Astrocyte (in vitro differentiated cells and primary cell): ENCODE measurements around the gene CLDND1. TPM values are rescaled to one million over a fixed set of nuclear protein-coding genes. Genes with fewer than 3 reads are reported as not detected.
A peak's percentile ranks its signal among the peaks of the same experiment; 100 is the strongest.

Source experiments
- DNase-seq: peaks from one replicate; pipeline ENCODE4 v3.0.0-alpha.2; 2010; ENCODE audit warnings: low read depth
- FAIRE-seq: peaks from 2 replicates; lab custom pipeline; 2011; peaks lifted over from hg19 to GRCh38; lab: Jason Lieb, UNC
- H2AFZ ChIP-seq: 2 replicates; pipeline ENCODE4 v1.6.0; 2012; ENCODE audit warnings: low read depth, low read length, inconsistent platforms
- H3K27ac ChIP-seq: 2 replicates; pipeline ENCODE4 v1.5.1; 2011; ENCODE audit warnings: low read depth, low read length, inconsistent platforms
- H3K27me3 ChIP-seq: 2 replicates; pipeline ENCODE4 v1.6.0; 2011; ENCODE audit warnings: low read length, inconsistent platforms; ENCODE audit not compliant: insufficient read depth
- H3K36me3 ChIP-seq: 2 replicates; pipeline ENCODE4 v1.5.1; 2011; ENCODE audit warnings: low read length, inconsistent platforms; ENCODE audit not compliant: insufficient read depth
- H3K4me1 ChIP-seq: 2 replicates; pipeline ENCODE4 v1.5.1; 2011; ENCODE audit warnings: low read length, inconsistent platforms; ENCODE audit not compliant: insufficient read depth
- H3K4me2 ChIP-seq: 2 replicates; pipeline ENCODE4 v1.6.0; 2012; ENCODE audit warnings: low read length, inconsistent platforms
- H3K4me3 ChIP-seq: 2 replicates; pipeline ENCODE4 v1.5.1; 2011; ENCODE audit warnings: low read depth, mild to moderate bottlenecking, low read length, inconsistent platforms; ENCODE audit not compliant: insufficient read depth
- H3K79me2 ChIP-seq: 2 replicates; pipeline ENCODE4 v1.6.0; 2012; ENCODE audit warnings: mild to moderate bottlenecking, low read length, inconsistent platforms; ENCODE audit not compliant: insufficient read depth
- H3K9ac ChIP-seq: 2 replicates; pipeline ENCODE4 v1.6.0; 2012; ENCODE audit warnings: mild to moderate bottlenecking, low read length, inconsistent platforms
- H3K9me3 ChIP-seq: 2 replicates; pipeline ENCODE4 v1.5.1; 2012; ENCODE audit warnings: low read depth, mild to moderate bottlenecking, low read length, inconsistent platforms; ENCODE audit not compliant: insufficient read depth
- H4K20me1 ChIP-seq: 2 replicates; pipeline ENCODE4 v1.6.0; 2012; ENCODE audit warnings: low read length, inconsistent platforms; ENCODE audit not compliant: insufficient read depth
- H3K27ac Mint-ChIP-seq: one replicate; pipeline ENCODE4 v1.8.0; 2021; ENCODE audit warnings: mild to moderate bottlenecking, mixed read lengths; ENCODE audit not compliant: unreplicated experiment
- H3K27me3 Mint-ChIP-seq: one replicate; pipeline ENCODE4 v1.8.0; 2021; ENCODE audit warnings: low read depth, mixed read lengths; ENCODE audit not compliant: unreplicated experiment
- H3K36me3 Mint-ChIP-seq: one replicate; pipeline ENCODE4 v1.8.0; 2021; ENCODE audit warnings: low read depth, mixed read lengths; ENCODE audit not compliant: unreplicated experiment
- H3K4me1 Mint-ChIP-seq: one replicate; pipeline ENCODE4 v1.8.0; 2021; ENCODE audit warnings: low read depth, mixed read lengths; ENCODE audit not compliant: unreplicated experiment
- H3K4me3 Mint-ChIP-seq: one replicate; pipeline ENCODE4 v1.8.0; 2021; ENCODE audit warnings: mild to moderate bottlenecking, moderate library complexity, mixed read lengths; ENCODE audit not compliant: unreplicated experiment
- H3K9me3 Mint-ChIP-seq: one replicate; pipeline ENCODE4 v1.8.0; 2021; ENCODE audit warnings: mild to moderate bottlenecking, mixed read lengths; ENCODE audit not compliant: unreplicated experiment
- EZH2 ChIP-seq: IDR thresholded peaks from 2 replicates; pipeline ENCODE4 v1.6.1; 2012; ENCODE audit warnings: mild to moderate bottlenecking, low read length, inconsistent platforms; ENCODE audit not compliant: insufficient read depth
- total RNA-seq: library from RNA; stranded (reverse); gene quantifications from 2 replicates; pipeline ENCODE4 v1.2.1, GENCODE V29; 2021
- TF ChIP-seq, protein P1 (sequence below): IDR thresholded peaks from 2 replicates; pipeline ENCODE4 v1.5.1; 2011; ENCODE audit warnings: low read depth, mild to moderate bottlenecking, inconsistent platforms, low read length, moderate library complexity; ENCODE audit not compliant: insufficient read depth

The CLDND1 gene
- total RNA-seq, 1 donor from 2014 or later = 104 TPM

DNA sequence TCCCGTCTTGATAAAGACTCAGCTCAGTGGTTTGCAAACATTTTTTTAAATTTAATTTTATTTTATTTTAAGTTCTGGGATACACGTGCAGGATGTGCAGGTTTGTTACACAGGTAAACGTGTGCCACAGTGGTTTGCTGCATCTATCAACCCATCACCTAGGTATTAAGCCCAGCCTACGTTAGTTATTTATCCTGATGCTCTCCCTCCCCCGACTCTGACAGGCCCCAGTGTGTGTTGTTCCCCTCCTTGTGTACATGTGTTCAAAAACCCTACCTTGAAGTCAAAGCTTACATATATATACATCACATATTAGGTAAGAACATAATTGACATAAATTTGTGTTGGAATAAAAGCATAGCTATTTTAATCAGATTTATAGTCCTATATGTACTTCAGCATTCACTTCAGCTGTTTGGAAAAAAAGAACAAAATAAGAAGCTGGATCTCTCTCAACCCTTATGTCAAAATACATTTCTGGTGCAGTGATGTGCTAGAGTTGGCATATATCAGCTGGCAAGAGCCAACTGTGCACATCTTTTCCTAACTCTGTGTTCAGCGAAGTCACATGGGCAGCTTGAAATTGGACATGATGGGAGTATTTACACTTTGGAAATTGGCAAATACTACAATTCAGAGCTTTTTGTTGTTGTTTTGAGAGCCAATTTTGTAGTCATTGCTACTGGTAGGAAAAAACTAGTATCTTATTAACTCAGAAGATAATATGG, 35.6 kb upstream of the CLDND1 start:
- no peak overlapping the region for H3K4me3 Mint-ChIP-seq
- H3K27me3 ChIP-seq = peaks cover 4% of the 10 kb centered on the region
- H3K27ac Mint-ChIP-seq = no peak overlapping the region
- H3K4me3 ChIP-seq = no peak overlapping the region
- DNase-seq = no peak
- H3K27ac ChIP-seq = no peak overlapping the region
- FAIRE-seq = no peak
- H3K79me2 ChIP-seq = no peaks in the 10 kb centered on the region
- no peaks in the 10 kb centered on the region for H3K36me3 Mint-ChIP-seq
- H3K4me1 ChIP-seq = no peaks in the 10 kb centered on the region
- H3K9ac ChIP-seq = no peak overlapping the region
- H3K4me1 Mint-ChIP-seq = peaks cover 10% of the 10 kb centered on the region
- no peaks in the 10 kb centered on the region for H3K9me3 ChIP-seq
- no peaks in the 10 kb centered on the region for H4K20me1 ChIP-seq
- no peaks in the 10 kb centered on the region for H3K27me3 Mint-ChIP-seq
- no peak overlapping the region for H3K4me2 ChIP-seq
- no peaks in the 10 kb centered on the region for H3K9me3 Mint-ChIP-seq
- TF ChIP-seq EZH2 = no peak
- TF ChIP-seq, protein P1, sequence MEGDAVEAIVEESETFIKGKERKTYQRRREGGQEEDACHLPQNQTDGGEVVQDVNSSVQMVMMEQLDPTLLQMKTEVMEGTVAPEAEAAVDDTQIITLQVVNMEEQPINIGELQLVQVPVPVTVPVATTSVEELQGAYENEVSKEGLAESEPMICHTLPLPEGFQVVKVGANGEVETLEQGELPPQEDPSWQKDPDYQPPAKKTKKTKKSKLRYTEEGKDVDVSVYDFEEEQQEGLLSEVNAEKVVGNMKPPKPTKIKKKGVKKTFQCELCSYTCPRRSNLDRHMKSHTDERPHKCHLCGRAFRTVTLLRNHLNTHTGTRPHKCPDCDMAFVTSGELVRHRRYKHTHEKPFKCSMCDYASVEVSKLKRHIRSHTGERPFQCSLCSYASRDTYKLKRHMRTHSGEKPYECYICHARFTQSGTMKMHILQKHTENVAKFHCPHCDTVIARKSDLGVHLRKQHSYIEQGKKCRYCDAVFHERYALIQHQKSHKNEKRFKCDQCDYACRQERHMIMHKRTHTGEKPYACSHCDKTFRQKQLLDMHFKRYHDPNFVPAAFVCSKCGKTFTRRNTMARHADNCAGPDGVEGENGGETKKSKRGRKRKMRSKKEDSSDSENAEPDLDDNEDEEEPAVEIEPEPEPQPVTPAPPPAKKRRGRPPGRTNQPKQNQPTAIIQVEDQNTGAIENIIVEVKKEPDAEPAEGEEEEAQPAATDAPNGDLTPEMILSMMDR = no peak
- H3K36me3 ChIP-seq = no peaks in the 10 kb centered on the region
- H2AFZ ChIP-seq = no peak overlapping the region

DNA sequence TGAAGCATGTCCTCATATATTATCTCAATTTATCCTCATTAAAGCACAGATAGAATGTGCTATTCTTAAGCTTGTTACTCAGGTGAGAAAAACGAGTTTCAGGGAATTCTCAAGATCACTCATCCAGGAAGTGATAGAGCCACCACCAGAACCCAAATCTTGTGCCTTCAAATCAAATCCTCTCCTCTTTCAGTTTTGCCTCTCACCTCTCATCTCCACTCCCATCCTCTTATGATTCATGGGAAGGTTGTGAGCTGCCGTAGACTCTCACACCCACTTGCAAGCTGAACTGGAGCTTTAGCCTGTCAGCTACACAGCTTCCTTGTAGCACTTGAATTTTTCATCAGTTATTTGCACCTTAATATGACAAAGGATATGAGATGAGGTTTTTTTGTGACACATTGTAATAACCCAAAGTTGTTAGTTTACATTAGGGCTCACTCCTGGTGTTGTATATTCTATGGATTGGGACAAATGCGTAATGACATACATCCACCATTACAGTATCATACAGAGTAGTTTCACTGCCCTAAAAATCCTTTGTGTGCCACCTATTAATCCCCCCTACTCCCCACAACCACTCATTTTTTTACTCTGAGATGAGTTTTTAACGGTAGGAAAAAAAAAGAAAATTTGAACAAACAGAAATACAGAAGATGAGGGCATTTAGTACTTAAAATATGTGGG, 34.8 kb upstream of the CLDND1 start:
- Mint-ChIP-seq H3K4me1 (peaks cover 7% of the 10 kb centered on the region), H3K4me3 (no peak overlapping the region), H3K9me3 (no peaks in the 10 kb centered on the region), H3K36me3 (no peaks in the 10 kb centered on the region), H3K27ac (no peak overlapping the region), H3K27me3 (no peaks in the 10 kb centered on the region)
- H3K4me1 ChIP-seq = no peaks in the 10 kb centered on the region
- no peak overlapping the region for H3K4me3 ChIP-seq
- FAIRE-seq (peak; percentile 17), DNase-seq (no peak)
- no peaks in the 10 kb centered on the region for H4K20me1 ChIP-seq
- no peak overlapping the region for H2AFZ ChIP-seq
- no peaks in the 10 kb centered on the region for H3K79me2 ChIP-seq
- H3K9ac ChIP-seq = no peak overlapping the region
- H3K27me3 ChIP-seq = peaks cover 4% of the 10 kb centered on the region
- no peaks in the 10 kb centered on the region for H3K9me3 ChIP-seq
- no peak overlapping the region for H3K4me2 ChIP-seq
- TF ChIP-seq, protein P1 = no peak
- TF ChIP-seq EZH2 = no peak
- peak overlapping the region; percentile 23 for H3K27ac ChIP-seq
- H3K36me3 ChIP-seq = no peaks in the 10 kb centered on the region
